ENCODE measurements around the gene FZR1.

GRCh38 chr19:3531716-3532115, 25.6 kb downstream of the FZR1 start:
- TF ChIP-seq CTCF (IDR thresholded peaks at IDR 0.05 in 8 of 11, conservative IDR thresholded peaks at IDR 0.05 in 3 of 11) (no peak), POLR2A (IDR thresholded peaks at IDR 0.05) (no peak), POLR2AphosphoS5 (IDR thresholded peaks at IDR 0.05) (peak in 1 of 3 donors; percentile 50)

Data from spleen (tissue), 7 donors.